VCaP (cell line): ENCODE results near the gene C1orf116.

Experiments used
- H3K27ac ChIP-seq: fragments of 450-650 bp; 2 replicates; pipeline ENCODE4 v1.5.1; 2017
- CTCF ChIP-seq: fragments of 450-650 bp; conservative IDR thresholded peaks from 2 replicates; pipeline ENCODE4 v1.5.1; 2017; ENCODE audit warnings: mild to moderate bottlenecking, moderate library complexity

The C1orf116 gene

GRCh38 chr1:207051191-207051943 lies 18.8 kb upstream of the C1orf116 start, which contains the start of gene YOD1:
YOD1 (minus strand) TSS chr1:207051208; CDS start chr1:207051030, 178 bp downstream.
- H3K27ac ChIP-seq: peak within 1 kb of the TSS; percentile 95
- no peak for TF ChIP-seq CTCF

- no peak for TF ChIP-seq CTCF
Observed at GRCh38 chr1:207050480-207051190, 18.1 kb upstream of the C1orf116 start.

GRCh38 chr1:207049974-207050391 lies 17.4 kb upstream of the C1orf116 start:
- H3K27ac ChIP-seq: peak overlapping the region; percentile 95

More at GRCh38 chr1:207050480-207051190, 18.1 kb upstream of the C1orf116 start:
- H3K27ac ChIP-seq: peak overlapping the region; percentile 95

GRCh38 chr1:207049514-207049913 lies 17.0 kb upstream of the C1orf116 start:
- no peak for TF ChIP-seq CTCF
- H3K27ac ChIP-seq: peak overlapping the region; percentile 95

More at GRCh38 chr1:207049974-207050391, 17.4 kb upstream of the C1orf116 start:
- peak; percentile 84 for TF ChIP-seq CTCF

GRCh38 chr1:207049054-207049453 lies 16.5 kb upstream of the C1orf116 start:
- peak overlapping the region; percentile 95 for H3K27ac ChIP-seq
- TF ChIP-seq CTCF: no peak

- peak overlapping the region; percentile 95 for H3K27ac ChIP-seq
- no peak for TF ChIP-seq CTCF
Observed at GRCh38 chr1:207048041-207048440, 15.5 kb upstream of the C1orf116 start.

- no peak for TF ChIP-seq CTCF
- peak overlapping the region; percentile 95 for H3K27ac ChIP-seq
Observed at GRCh38 chr1:207047505-207047904, 14.9 kb upstream of the C1orf116 start.
